ENCODE data around the gene ADAMTS4. TPM values are rescaled to one million over a fixed set of nuclear protein-coding genes. Genes with fewer than 3 reads are reported as not detected.
A peak's percentile ranks its signal among the peaks of the same experiment; 100 is the strongest.

ADAMTS4 gene
- total RNA-seq, 5 donors from 2014 or later (not counting 1 experiment from before 2014, with no cell fraction given) = 0.86 to 1.8 (median 1.4) TPM

GRCh38 chr1:161223805-161224694 is 25.2 kb upstream of the ADAMTS4 start:
- ChIA-PET CTCF (interaction anchor here (0.6 to 2.8 kb wide), 6 partner anchors 20 to 740 kb away, joined by 3 to 76 read pairs (median 4); partner anchors contain the start of gene NDUFS2 (in 1 of the 2)), POLR2A (no interaction called here)
- DNase-seq (no peak), ATAC-seq (replicated peaks in 1 of 4) (no peak)
- Histone ChIP-seq H3K36me3 (ENCODE audit: control insufficient read depth in 2 of 2, extremely low read depth in 1 of 2, insufficient read depth in 1 of 2, low read length in 1 of 2) (peaks cover 0 to 14% of the 10 kb centered on the region in 2 donors), H3K4me3 (ENCODE audit: control insufficient read depth in 1 of 2, extremely low read depth in 1 of 2, low read length in 1 of 2) (no peak overlapping the region), H3K9me3 (no peaks in the 10 kb centered on the region), H3K27ac (ENCODE audit: low read length) (no peak overlapping the region), H3K4me1 (ENCODE audit: control insufficient read depth in 1 of 2, extremely low read depth in 1 of 2, insufficient read depth in 2 of 2, low read length in 2 of 2) (peaks cover 20 to 37% of the 10 kb centered on the region in 2 experiments), H3K27me3 (replicated peaks in 1 of 2; ENCODE audit: control insufficient read depth in 2 of 2, extremely low read depth in 1 of 2, insufficient read depth in 2 of 2, low read length in 1 of 2) (no peaks in the 10 kb centered on the region)
- Mint-ChIP-seq H3K36me3 (peaks cover 13% of the 10 kb centered on the region), H3K4me1 (peaks cover 48 to 61% (median 49%) of the 10 kb centered on the region in 3 donors), H3K4me3 (no peak overlapping the region), H3K27me3 (no peaks in the 10 kb centered on the region), H3K9me3 (no peaks in the 10 kb centered on the region), H3K27ac (peak overlapping the region in 1 of 2 donors; percentile 63)
- WGBS (ENCODE audit: insufficient coverage) = no CpG with 5 or more reads among the region's 7 CpGs

GRCh38 chr1:161222175-161223019 is 23.5 kb upstream of the ADAMTS4 start:
- CTCF ChIA-PET = interaction anchor here in 1 of 2 donors (0.6 kb wide), 1 partner anchor 84 kb away, joined by 6 read pairs; no protein-coding TSS in a partner anchor
- no peaks in the 10 kb centered on the region for H3K36me3 ChIP-seq (ENCODE audit: control insufficient read depth in 2 of 2, extremely low read depth in 1 of 2, insufficient read depth in 1 of 2, low read length in 1 of 2)
- Mint-ChIP-seq H3K4me3 (no peak overlapping the region), H3K4me1 (peaks cover 58 to 65% (median 62%) of the 10 kb centered on the region in 3 donors), H3K9me3 (no peaks in the 10 kb centered on the region), H3K27me3 (no peaks in the 10 kb centered on the region), H3K36me3 (peaks cover under 1% of the 10 kb centered on the region), H3K27ac (peak overlapping the region; percentile 15 to 22)
- no peak overlapping the region for H3K4me3 ChIP-seq (ENCODE audit: control insufficient read depth in 1 of 2, extremely low read depth in 1 of 2, low read length in 1 of 2)
- H3K27ac ChIP-seq (ENCODE audit: low read length) = no peak overlapping the region
- H3K4me1 ChIP-seq (ENCODE audit: control insufficient read depth in 1 of 2, extremely low read depth in 1 of 2, insufficient read depth in 2 of 2, low read length in 2 of 2) = peaks cover 27 to 45% of the 10 kb centered on the region in 2 experiments
- H3K9me3 ChIP-seq = no peaks in the 10 kb centered on the region
- no peaks in the 10 kb centered on the region for H3K27me3 ChIP-seq (replicated peaks in 1 of 2; ENCODE audit: control insufficient read depth in 2 of 2, extremely low read depth in 1 of 2, insufficient read depth in 2 of 2, low read length in 1 of 2)
- no peak for DNase-seq
- POLR2A ChIA-PET = interaction anchor here in 1 of 2 donors (0.5 to 0.6 kb wide), 3 partner anchors 64 to 903 kb away, joined by 6 read pairs; no protein-coding TSS in a partner anchor
- ATAC-seq (replicated peaks in 1 of 4) = no peak
- WGBS (ENCODE audit: insufficient coverage) = 96% methylated on average over 4 of the region's 6 CpGs

GRCh38 chr1:161220002-161220401 is 21.1 kb upstream of the ADAMTS4 start:
- ATAC-seq (replicated peaks in 1 of 4) (no peak), DNase-seq (no peak)
- H3K27ac Mint-ChIP-seq = peak overlapping the region; percentile 94 to 97
- Histone ChIP-seq H3K4me1 (ENCODE audit: control insufficient read depth in 1 of 2, extremely low read depth in 1 of 2, insufficient read depth in 2 of 2, low read length in 2 of 2) (peaks cover 21 to 29% of the 10 kb centered on the region in 2 experiments), H3K27me3 (replicated peaks in 1 of 2; ENCODE audit: control insufficient read depth in 2 of 2, extremely low read depth in 1 of 2, insufficient read depth in 2 of 2, low read length in 1 of 2) (no peaks in the 10 kb centered on the region), H3K4me3 (ENCODE audit: control insufficient read depth in 1 of 2, extremely low read depth in 1 of 2, low read length in 1 of 2) (no peak overlapping the region), H3K36me3 (ENCODE audit: control insufficient read depth in 2 of 2, extremely low read depth in 1 of 2, insufficient read depth in 1 of 2, low read length in 1 of 2) (no peaks in the 10 kb centered on the region), H3K27ac (ENCODE audit: low read length) (no peak overlapping the region), H3K9me3 (no peaks in the 10 kb centered on the region)
- H3K27me3 Mint-ChIP-seq = no peaks in the 10 kb centered on the region
- POLR2A ChIA-PET = interaction anchor here in 1 of 2 donors (0.8 kb wide), 1 partner anchor 54 kb away, joined by 3 read pairs; the partner anchor contains the start of gene PPOX
- H3K4me3 Mint-ChIP-seq = no peak overlapping the region
- no peaks in the 10 kb centered on the region for H3K9me3 Mint-ChIP-seq
- peaks cover 47 to 60% (median 56%) of the 10 kb centered on the region in 3 donors for H3K4me1 Mint-ChIP-seq
- CTCF ChIA-PET = interaction anchor here (0.7 to 1.6 kb wide), 4 partner anchors 9 to 119 kb away, joined by 3 to 6 read pairs (median 3); no protein-coding TSS in a partner anchor
- 76% methylated on average over 3 of the region's 5 CpGs for WGBS (ENCODE audit: insufficient coverage)
- H3K36me3 Mint-ChIP-seq = peaks cover 3% of the 10 kb centered on the region

- no peaks in the 10 kb centered on the region for H3K9me3 ChIP-seq
- Mint-ChIP-seq H3K27me3 (no peaks in the 10 kb centered on the region), H3K4me1 (peaks cover 49 to 65% (median 58%) of the 10 kb centered on the region in 3 donors), H3K4me3 (peak overlapping the region in 1 of 3 donors; percentile 69), H3K9me3 (no peaks in the 10 kb centered on the region), H3K36me3 (peaks cover 8% of the 10 kb centered on the region), H3K27ac (peak overlapping the region; percentile 94 to 97)
- POLR2A ChIA-PET = interaction anchor here in 1 of 2 donors (0.5 to 0.8 kb wide), 3 partner anchors 11 to 53 kb away, joined by 3 read pairs; partner anchors contain the start of gene PPOX
- peaks cover 21 to 29% of the 10 kb centered on the region in 2 experiments for H3K4me1 ChIP-seq (ENCODE audit: control insufficient read depth in 1 of 2, extremely low read depth in 1 of 2, insufficient read depth in 2 of 2, low read length in 2 of 2)
- no peak overlapping the region for H3K4me3 ChIP-seq (ENCODE audit: control insufficient read depth in 1 of 2, extremely low read depth in 1 of 2, low read length in 1 of 2)
- WGBS (ENCODE audit: insufficient coverage) = 86% methylated on average over 1 of the region's 5 CpGs
- no peaks in the 10 kb centered on the region for H3K27me3 ChIP-seq (replicated peaks in 1 of 2; ENCODE audit: control insufficient read depth in 2 of 2, extremely low read depth in 1 of 2, insufficient read depth in 2 of 2, low read length in 1 of 2)
- no peak for DNase-seq
- H3K27ac ChIP-seq (ENCODE audit: low read length) = no peak overlapping the region
- CTCF ChIA-PET = interaction anchor here (0.5 to 1.6 kb wide), 5 partner anchors 8 to 87 kb away, joined by 3 to 6 read pairs (median 3); partner anchors contain the start of gene PPOX (in 1 of the 2)
- ATAC-seq (replicated peaks in 1 of 4) = no peak
- peaks cover 0 to 3% of the 10 kb centered on the region in 2 donors for H3K36me3 ChIP-seq (ENCODE audit: control insufficient read depth in 2 of 2, extremely low read depth in 1 of 2, insufficient read depth in 1 of 2, low read length in 1 of 2)
Observed at GRCh38 chr1:161219078-161219892, 20.4 kb upstream of the ADAMTS4 start.

- Mint-ChIP-seq H3K36me3 (peaks cover 16% of the 10 kb centered on the region), H3K27me3 (no peaks in the 10 kb centered on the region), H3K4me1 (peaks cover 49 to 60% (median 55%) of the 10 kb centered on the region in 3 donors), H3K9me3 (no peaks in the 10 kb centered on the region), H3K4me3 (peak overlapping the region in 2 of 3 donors; percentile 18 to 69), H3K27ac (peak overlapping the region; percentile 94 to 97)
- ATAC-seq (replicated peaks in 1 of 4) (peak; percentile 47 to 72 (median 62)), DNase-seq (peak in 1 of 35 experiments; percentile 20)
- H3K27ac ChIP-seq (ENCODE audit: low read length) = peak overlapping the region; percentile 20
- no peaks in the 10 kb centered on the region for H3K9me3 ChIP-seq
- H3K27me3 ChIP-seq (replicated peaks in 1 of 2; ENCODE audit: control insufficient read depth in 2 of 2, extremely low read depth in 1 of 2, insufficient read depth in 2 of 2, low read length in 1 of 2) = no peaks in the 10 kb centered on the region
- POLR2A ChIA-PET = interaction anchor here in 1 of 2 donors (0.5 to 0.6 kb wide), 3 partner anchors 10 to 53 kb away, joined by 3 to 4 read pairs (median 3); no protein-coding TSS in a partner anchor
- CTCF ChIA-PET = interaction anchor here in 1 of 2 donors (0.5 to 1.3 kb wide), 4 partner anchors 9 to 87 kb away, joined by 3 to 4 read pairs (median 4); partner anchors contain the start of gene PPOX
- 65% methylated on average over 2 of the region's 8 CpGs for WGBS (ENCODE audit: insufficient coverage)
- no peak overlapping the region for H3K4me3 ChIP-seq (ENCODE audit: control insufficient read depth in 1 of 2, extremely low read depth in 1 of 2, low read length in 1 of 2)
- peaks cover 21 to 29% of the 10 kb centered on the region in 2 experiments for H3K4me1 ChIP-seq (ENCODE audit: control insufficient read depth in 1 of 2, extremely low read depth in 1 of 2, insufficient read depth in 2 of 2, low read length in 2 of 2)
- H3K36me3 ChIP-seq (ENCODE audit: control insufficient read depth in 2 of 2, extremely low read depth in 1 of 2, insufficient read depth in 1 of 2, low read length in 1 of 2) = peaks cover 0 to 11% of the 10 kb centered on the region in 2 donors
Observed at GRCh38 chr1:161218301-161219077, 19.6 kb upstream of the ADAMTS4 start.
